Measurements from ENCODE around the gene GREB1L.

Gene GREB1L

GRCh38 chr18:21496277-21496835 is 254.3 kb downstream of the GREB1L start:
- DNase-seq: no peak

GRCh38 chr18:21499997-21500396 is 258.0 kb downstream of the GREB1L start:
- no peak for DNase-seq

GRCh38 chr18:21502661-21503060 is 260.6 kb downstream of the GREB1L start:
- no peak for DNase-seq

GRCh38 chr18:21507913-21508701 is 266.1 kb downstream of the GREB1L start:
- no peak for DNase-seq

- no peak for DNase-seq
These were observed 267.0 kb downstream of the GREB1L start for GRCh38 chr18:21509062-21509461.

- DNase-seq: no peak
These were observed 271.3 kb downstream of the GREB1L start for GRCh38 chr18:21513292-21513691.

- DNase-seq: no peak
These were observed 271.7 kb downstream of the GREB1L start for GRCh38 chr18:21513741-21514140.

- DNase-seq: no peak
These were observed 280.5 kb downstream of the GREB1L start for GRCh38 chr18:21522530-21522929.

- DNase-seq: no peak
These were observed 283.9 kb downstream of the GREB1L start for GRCh38 chr18:21525916-21526315.

GRCh38 chr18:21526463-21526862 is 284.4 kb downstream of the GREB1L start:
- no peak for DNase-seq

- DNase-seq: no peak
These were observed 292.3 kb downstream of the GREB1L start for GRCh38 chr18:21534327-21534726.

- no peak for DNase-seq
These were observed 296.2 kb downstream of the GREB1L start for GRCh38 chr18:21538230-21538629.

- no peak for DNase-seq
These were observed 304.4 kb downstream of the GREB1L start for GRCh38 chr18:21546423-21546822.

- no peak for DNase-seq
These were observed 306.6 kb downstream of the GREB1L start for GRCh38 chr18:21548647-21549046.

GRCh38 chr18:21550510-21550970 is 308.5 kb downstream of the GREB1L start:
- DNase-seq: no peak

GRCh38 chr18:21557607-21558253 is 315.7 kb downstream of the GREB1L start:
- DNase-seq: no peak

- no peak for DNase-seq
These were observed 317.2 kb downstream of the GREB1L start for GRCh38 chr18:21559195-21559594.

- no peak for DNase-seq
These were observed 329.7 kb downstream of the GREB1L start for GRCh38 chr18:21571772-21572171.

Data from CD4-positive, alpha-beta T cell treated with Interleukin-17A for 1 hour (primary cell).